Psoas muscle (tissue), 8 donors: ENCODE measurements around the gene NEXMIF. TPM values are rescaled to one million over a fixed set of nuclear protein-coding genes. Genes with fewer than 3 reads are reported as not detected.
A peak's percentile ranks its signal among the peaks of the same experiment; 100 is the strongest.

Experiments used
- ATAC-seq, 4 donors: fragments of 200-7000 bp; cut with Tn5 transposase; one replicate each; pipeline ENCODE4 v1.9.1; 2020; ENCODE audit warnings: moderate library complexity in 3 of 4, mild to moderate bottlenecking in 2 of 4
- DNase-seq, 2 donors: peaks; one replicate each; pipeline ENCODE4 v3.0.0-alpha.2; 2020
- H3K27ac ChIP-seq: fragments of 200-600 bp; one replicate; pipeline ENCODE4 v1.8.0; 2022
- H3K27me3 ChIP-seq, 3 donors: fragments of 200-600 bp in 1 of 3; one replicate each; pipeline versions ENCODE4 v1.6.1 to v1.8.0; 2013 to 2022; ENCODE audit warnings: low read length in 2 of 3, mild to moderate bottlenecking in 2 of 3, moderate library complexity in 1 of 3; ENCODE audit not compliant: insufficient read depth in 3 of 3
- H3K36me3 ChIP-seq, 2 donors: fragments of 200-600 bp in 1 of 2; one replicate each; pipeline versions ENCODE4 v1.6.1 to v1.8.0; 2013 to 2022; ENCODE audit warnings: low read depth in 1 of 2, mild to moderate bottlenecking in 1 of 2, moderate library complexity in 1 of 2; ENCODE audit not compliant: insufficient read depth in 1 of 2
- H3K4me1 ChIP-seq: fragments of 200-600 bp; one replicate; pipeline ENCODE4 v1.8.0; 2022
- H3K4me3 ChIP-seq: fragments of 200-600 bp; one replicate; pipeline ENCODE4 v1.8.0; 2022; ENCODE audit warnings: mild to moderate bottlenecking
- H3K9me3 ChIP-seq: fragments of 200-600 bp; one replicate; pipeline ENCODE4 v1.8.0; 2022
- WGBS, 3 donors: extraction: QIAGEN DNeasy Blood & Tissue Kit; methylation state at CpG; one replicate each; pipeline versions ENCODE4 v1.1.6 to v1.1.7; 2013; 5-methylcytosine and 5-hydroxymethylcytosine counted together
- intact Hi-C, 2 donors: fragments of 100-400 bp; cut with DNase I; formaldehyde crosslinking; loops; one replicate each; pipeline versions ENCODE4 v1.11.0 to v1.14.2; 2022
- polyA plus RNA-seq, 3 donors: library from polyadenylated mRNA; stranded (reverse); fragments of 200-250 nt; gene quantifications; one replicate each; pipeline ENCODE4 v1.2.3, GENCODE V29; 2013
- total RNA-seq, 4 donors: library from RNA; stranded (reverse); fragmentation: NEBNext Ultra II Directional in 2 of 4; extraction: Animal tissue kit (Norgen Biotek cat#: 25700) in 2 of 4; gene quantifications; one replicate each; pipeline versions ENCODE4 v1.2.1 to v1.2.4, GENCODE V29; 2021 to 2023
- TF ChIP-seq, protein P1 (sequence below): fragments of 200-600 bp; IDR thresholded peaks from one replicate; pipeline ENCODE4 v1.8.0; 2022; ENCODE audit warnings: antibody characterized with exemption
- donor health status: healthy with polysubstance abuse.
- donor health status: DM: no; HTN: no; CAD: no; lungs with moderate emphysema.
- donor health status: Bipolar disorder and iron deficiency.
- donor health status: healthy.
- donor health status: DM: yes; HTN: yes; CAD: no.
- donor health status: DM: no; HTN: no; CAD: no.
- donor health status: DM: no; HTN: no; CAD: no.
- donor health status: DM: yes; HTN: yes; CAD: no.

Gene NEXMIF
- total and polyA plus RNA-seq, 7 donors = 0.01 to 0.13 (median 0.05) TPM; not detected in 1

DNA sequence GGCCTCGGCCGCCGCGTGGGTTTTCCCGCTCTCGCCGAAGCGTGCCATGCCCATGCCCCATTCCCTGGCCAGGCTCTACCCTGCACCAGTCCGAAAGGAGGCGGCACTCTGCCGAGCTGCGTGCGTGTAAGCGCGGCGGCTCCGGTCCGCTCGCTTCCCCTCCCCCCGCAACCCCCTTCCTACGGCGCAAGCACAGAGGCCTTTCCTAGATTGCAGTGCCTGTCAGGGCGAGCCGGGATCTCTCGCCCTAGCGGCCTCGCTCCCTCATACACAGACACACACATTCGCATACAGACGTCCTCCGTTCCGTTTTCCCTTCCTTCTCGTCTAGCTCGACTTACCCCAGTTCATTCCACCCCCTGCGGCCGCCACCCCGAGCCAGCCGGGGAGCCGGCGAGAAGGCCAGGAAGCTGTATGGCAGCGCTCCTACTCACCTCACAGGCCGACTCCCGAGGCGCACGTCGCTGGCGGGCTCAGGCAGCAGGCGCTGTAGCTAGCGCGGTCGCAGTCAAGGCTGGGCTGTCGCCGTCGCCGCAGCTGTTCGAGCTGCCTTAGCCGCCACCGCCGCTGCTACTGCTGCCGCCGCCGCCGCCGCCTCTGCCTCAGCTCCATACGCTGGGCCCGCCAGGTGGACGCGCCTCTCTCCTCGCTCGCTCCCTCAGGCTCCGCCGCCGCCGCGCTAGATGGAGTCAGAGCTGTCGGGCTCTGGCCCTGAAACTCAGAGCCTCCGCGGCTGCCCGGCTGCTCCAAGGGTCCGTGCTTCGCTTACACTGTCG lies 615 bp downstream of the NEXMIF start:
- Histone ChIP-seq H3K27me3 (peaks cover 0 to 49% (median 0%) of the 10 kb centered on the region in 3 donors), H3K36me3 (no peaks in the 10 kb centered on the region)
- TF ChIP-seq, protein P1, sequence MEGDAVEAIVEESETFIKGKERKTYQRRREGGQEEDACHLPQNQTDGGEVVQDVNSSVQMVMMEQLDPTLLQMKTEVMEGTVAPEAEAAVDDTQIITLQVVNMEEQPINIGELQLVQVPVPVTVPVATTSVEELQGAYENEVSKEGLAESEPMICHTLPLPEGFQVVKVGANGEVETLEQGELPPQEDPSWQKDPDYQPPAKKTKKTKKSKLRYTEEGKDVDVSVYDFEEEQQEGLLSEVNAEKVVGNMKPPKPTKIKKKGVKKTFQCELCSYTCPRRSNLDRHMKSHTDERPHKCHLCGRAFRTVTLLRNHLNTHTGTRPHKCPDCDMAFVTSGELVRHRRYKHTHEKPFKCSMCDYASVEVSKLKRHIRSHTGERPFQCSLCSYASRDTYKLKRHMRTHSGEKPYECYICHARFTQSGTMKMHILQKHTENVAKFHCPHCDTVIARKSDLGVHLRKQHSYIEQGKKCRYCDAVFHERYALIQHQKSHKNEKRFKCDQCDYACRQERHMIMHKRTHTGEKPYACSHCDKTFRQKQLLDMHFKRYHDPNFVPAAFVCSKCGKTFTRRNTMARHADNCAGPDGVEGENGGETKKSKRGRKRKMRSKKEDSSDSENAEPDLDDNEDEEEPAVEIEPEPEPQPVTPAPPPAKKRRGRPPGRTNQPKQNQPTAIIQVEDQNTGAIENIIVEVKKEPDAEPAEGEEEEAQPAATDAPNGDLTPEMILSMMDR = no peak

DNA sequence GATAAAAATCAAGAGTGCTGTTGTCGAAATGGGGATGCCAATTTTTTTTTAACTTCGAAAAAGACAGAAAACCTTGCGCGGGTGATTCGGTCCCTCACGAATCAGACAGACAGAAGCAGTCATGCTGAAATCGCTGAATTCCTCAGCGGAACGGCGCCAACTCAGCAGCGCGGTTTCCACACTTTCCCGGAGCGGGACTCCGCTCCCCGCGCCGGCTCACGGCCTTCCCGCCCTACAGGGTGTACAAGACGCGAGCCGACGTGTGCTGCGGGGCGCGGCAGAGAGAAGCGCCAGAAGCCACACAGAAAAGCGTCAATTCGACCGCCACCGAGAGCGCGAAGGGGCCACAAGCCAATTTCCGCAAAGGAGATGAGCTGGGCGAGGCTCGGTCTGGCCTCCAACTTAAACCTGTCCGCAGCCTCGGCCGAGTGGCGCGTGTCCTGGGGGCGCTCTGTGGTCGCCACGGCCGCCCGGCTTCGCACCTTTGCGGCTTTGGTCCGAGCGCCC lies 1.3 kb downstream of the NEXMIF start:
- WGBS, 3 donors = 3 to 40% (median 4%) methylated on average over 34 to 51 of the region's 51 CpGs
- TF ChIP-seq, protein P1 = no peak
- peak overlapping the region; percentile 63 for H3K4me3 ChIP-seq
- H3K9me3 ChIP-seq = no peaks in the 10 kb centered on the region
- DNase-seq (peak in 1 of 2 donors; percentile 29), ATAC-seq (no peak)
- no peaks in the 10 kb centered on the region for H3K36me3 ChIP-seq
- intact Hi-C loops = no loop called here
- H3K27me3 ChIP-seq = peaks cover 0 to 49% (median 0%) of the 10 kb centered on the region in 3 donors
- H3K27ac ChIP-seq = no peak overlapping the region
- H3K4me1 ChIP-seq = no peaks in the 10 kb centered on the region

More for the DNA sequence above, 615 bp downstream of the NEXMIF start:
- Histone ChIP-seq H3K4me3 (peak overlapping the region; percentile 63), H3K9me3 (no peaks in the 10 kb centered on the region), H3K4me1 (no peaks in the 10 kb centered on the region), H3K27ac (no peak overlapping the region)
- intact Hi-C loops = no loop called here
- DNase-seq (peak; percentile 33 to 53), ATAC-seq (peak; percentile 42 to 71 (median 65))
- WGBS, 3 donors = 1 to 42% (median 1%) methylated on average over 40 to 81 of the region's 81 CpGs

DNA sequence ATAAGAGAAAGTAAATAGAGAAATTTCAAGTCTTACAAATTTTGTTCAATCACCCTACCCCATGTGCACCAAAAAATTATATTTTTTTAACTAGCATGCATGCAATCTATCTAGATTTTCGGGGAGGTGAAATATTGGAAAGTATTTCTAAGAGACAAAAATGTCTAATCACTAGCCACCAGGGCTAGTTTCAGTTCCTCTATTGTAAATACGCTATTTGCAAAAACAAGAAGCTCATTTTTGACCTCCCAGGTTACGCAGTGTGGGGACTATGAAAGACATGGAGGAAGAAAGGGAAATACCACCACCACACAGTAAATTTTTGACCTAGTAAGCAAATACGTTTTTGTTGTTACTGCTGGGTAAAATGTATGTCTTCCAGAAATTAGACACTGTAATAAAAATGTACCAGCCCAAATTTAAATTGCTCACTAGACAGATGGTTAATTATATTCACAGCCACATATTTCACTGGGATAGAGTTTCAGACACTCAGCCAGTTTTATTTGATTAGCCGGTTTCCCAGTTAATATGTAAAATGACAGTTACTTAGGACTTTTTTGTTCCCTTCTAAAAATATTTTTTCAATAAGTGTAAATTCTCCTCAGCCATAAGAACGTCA lies 2.2 kb downstream of the NEXMIF start:
- H3K27ac ChIP-seq = no peak overlapping the region
- H3K4me3 ChIP-seq = no peak overlapping the region
- no peaks in the 10 kb centered on the region for H3K4me1 ChIP-seq
- DNase-seq (no peak), ATAC-seq (no peak)
- peaks cover 0 to 49% (median 0%) of the 10 kb centered on the region in 3 donors for H3K27me3 ChIP-seq
- no peaks in the 10 kb centered on the region for H3K9me3 ChIP-seq
- 56 to 76% (median 66%) methylated on average over 6 of the region's 6 CpGs for WGBS, 3 donors
- intact Hi-C loops = no loop called here
- TF ChIP-seq, protein P1 = no peak
- H3K36me3 ChIP-seq = no peaks in the 10 kb centered on the region

DNA sequence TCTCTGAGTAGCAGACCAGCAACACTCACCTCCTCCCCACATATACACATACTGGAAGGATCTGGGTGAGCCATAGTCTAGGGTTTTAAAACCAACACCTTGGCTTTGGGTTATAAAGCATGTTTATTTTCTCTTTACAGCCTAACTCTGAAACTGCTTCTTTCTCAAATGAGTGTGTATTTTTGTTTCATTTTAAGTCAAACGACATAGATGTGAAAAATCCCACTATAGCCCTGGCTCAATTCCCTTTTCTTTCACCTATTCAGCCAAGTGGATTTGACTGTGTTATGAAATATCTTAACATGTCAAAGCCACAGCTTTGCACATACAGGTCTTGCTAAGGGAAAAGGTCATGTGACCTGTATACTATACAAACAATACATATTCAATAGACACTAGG lies 13.8 kb downstream of the NEXMIF start:
- intact Hi-C loops = no loop called here
- Histone ChIP-seq H3K27ac (no peak overlapping the region), H3K9me3 (no peaks in the 10 kb centered on the region), H3K36me3 (no peaks in the 10 kb centered on the region), H3K27me3 (peaks cover 0 to 9% (median 0%) of the 10 kb centered on the region in 3 donors), H3K4me3 (no peak overlapping the region), H3K4me1 (no peaks in the 10 kb centered on the region)
- DNase-seq = no peak
- 30 to 76% (median 71%) methylated on average over 1 of the region's 1 CpG for WGBS, 3 donors
- ATAC-seq = no peak
- TF ChIP-seq, protein P1 = no peak
